AG09309 (cell line): ENCODE data around the gene CLTB.

Experiments used
- DNase-seq: peaks from one replicate; pipeline ENCODE4 v3.0.0-alpha.2; 2010; ENCODE audit warnings: low read depth
- H3K4me3 ChIP-seq: 2 replicates; pipeline ENCODE4 v1.5.1; 2011; ENCODE audit warnings: mild to moderate bottlenecking, low read depth, low read length, moderate library complexity; ENCODE audit not compliant: control insufficient read depth
- CTCF ChIP-seq: IDR thresholded peaks from 2 replicates; pipeline ENCODE4 v1.5.1; 2011; ENCODE audit warnings: mild to moderate bottlenecking, low read depth, low read length, inconsistent platforms; ENCODE audit not compliant: insufficient read depth, control insufficient read depth; ENCODE audit errors: missing control alignments

Gene CLTB

DNA sequence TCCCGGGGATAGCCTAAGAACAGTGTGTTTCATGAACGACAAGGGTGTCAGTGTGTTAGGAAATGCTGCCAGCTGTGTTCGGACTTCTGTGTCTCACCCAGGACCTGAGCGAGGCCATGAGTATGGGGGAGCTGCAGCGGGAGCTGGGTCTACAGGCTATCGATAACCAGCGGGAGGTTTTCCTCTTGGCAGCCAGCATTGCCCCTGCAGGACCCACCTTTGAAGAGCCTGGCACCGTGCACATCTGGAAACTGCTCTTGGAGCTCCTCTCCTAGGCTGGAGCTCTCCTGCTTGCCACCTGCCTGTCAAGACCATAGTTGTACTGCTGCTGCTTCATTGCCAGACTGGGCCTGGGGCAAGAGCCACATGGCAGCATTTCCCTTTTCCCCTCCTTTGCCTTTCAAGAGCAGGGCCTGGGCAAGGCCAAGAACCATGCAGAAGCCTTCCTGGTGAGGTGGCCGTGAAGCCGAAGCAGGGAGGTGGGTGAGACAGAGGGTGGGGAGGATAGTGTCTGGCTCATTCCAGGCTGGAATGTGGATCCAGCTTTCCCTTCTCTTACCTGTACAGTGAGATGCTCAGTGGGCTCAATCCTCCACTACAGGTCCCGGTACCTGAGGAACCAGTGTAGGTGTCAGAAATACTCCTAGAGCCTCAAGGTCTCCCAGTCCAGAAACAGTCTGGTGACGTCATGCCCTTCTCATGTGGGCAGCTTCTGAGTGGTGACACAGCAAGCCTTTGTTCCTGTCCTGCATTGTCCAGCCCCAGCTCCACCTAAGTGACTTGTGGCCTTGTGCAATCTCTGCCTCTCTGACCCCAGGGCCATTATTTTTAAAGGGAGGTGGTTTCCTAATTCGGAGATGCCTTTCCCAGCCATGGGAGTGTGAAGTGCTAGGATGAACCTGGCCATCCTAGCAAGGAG is 44.5 kb downstream of the CLTB start:
- no peak for TF ChIP-seq CTCF
- DNase-seq, result no peak

DNA sequence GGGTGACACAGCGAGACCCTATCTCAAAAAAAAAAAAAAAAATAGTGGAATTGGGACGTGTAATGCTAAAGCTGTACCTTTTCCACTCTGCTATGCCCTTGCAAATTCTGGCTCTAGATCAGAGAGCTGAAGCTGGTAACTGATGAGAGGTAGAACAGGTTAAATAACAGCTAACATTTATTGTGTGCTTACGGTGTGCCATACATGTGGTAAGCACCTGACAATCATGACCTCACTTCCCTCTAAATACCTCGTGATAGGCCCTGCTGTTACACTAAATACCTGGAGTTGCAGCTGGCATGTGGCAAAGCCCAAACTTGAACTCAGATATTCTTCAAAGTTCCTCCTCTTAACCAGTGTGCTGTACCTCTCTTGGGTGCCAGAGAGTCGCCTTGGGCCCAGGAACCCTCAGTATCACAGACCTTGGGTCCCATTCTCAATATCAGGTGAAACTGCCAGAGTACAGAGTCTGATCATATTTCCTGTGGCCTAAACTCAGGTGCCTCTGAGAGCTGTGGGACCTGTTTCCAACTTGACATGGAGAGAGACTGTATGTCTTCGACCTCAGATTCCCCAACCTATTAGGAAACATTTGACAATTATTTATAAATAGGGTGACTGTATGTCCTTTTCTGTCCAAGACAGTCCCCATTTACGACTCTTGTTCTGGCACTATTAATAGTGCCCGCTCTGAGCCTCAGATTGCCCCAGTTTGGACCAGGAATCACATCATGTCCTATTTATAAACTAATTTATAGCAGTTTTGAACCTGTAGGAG is 46.2 kb downstream of the CLTB start:
- H3K4me3 ChIP-seq, result no peak overlapping the region
- no peak for DNase-seq
- no peak for TF ChIP-seq CTCF

More for the DNA sequence above, 44.5 kb downstream of the CLTB start:
- no peak overlapping the region for H3K4me3 ChIP-seq

- no peak for TF ChIP-seq CTCF
- no peak for DNase-seq
- no peak overlapping the region for H3K4me3 ChIP-seq
Observed at GRCh38 chr5:176368726-176369125, 47.6 kb downstream of the CLTB start.

DNA sequence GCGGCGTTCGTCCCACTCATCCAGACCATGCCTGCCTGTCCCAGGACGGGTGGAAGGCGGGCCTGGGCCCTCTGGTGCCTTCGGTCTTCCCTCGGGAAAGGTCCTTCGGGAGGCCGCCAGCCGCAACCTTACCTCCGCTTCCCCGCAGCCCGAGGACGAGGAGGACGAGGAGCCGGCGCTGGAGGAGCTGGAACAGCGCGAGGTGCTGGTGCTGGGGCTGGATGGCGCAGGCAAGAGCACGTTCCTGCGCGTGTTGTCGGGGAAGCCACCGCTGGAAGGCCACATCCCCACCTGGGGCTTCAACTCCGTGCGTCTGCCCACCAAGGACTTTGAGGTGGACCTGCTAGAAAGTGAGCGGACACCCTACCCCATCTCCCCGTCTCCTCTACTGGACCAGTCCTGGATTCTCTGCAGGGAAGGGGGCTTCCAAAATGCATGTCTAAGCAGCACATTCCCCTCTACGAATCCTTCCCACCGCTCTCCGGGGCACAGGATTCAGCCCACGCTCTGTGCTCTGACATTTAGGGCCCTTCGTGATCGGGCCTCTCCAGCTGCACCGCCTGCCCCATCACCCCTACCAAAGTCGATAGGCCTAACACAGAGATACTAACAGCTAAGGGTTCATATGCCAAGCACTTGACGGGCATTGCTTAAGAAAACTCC is 50.0 kb downstream of the CLTB start:
- no peak for DNase-seq
- peak overlapping the region; percentile 71 for H3K4me3 ChIP-seq
- no peak for TF ChIP-seq CTCF

DNA sequence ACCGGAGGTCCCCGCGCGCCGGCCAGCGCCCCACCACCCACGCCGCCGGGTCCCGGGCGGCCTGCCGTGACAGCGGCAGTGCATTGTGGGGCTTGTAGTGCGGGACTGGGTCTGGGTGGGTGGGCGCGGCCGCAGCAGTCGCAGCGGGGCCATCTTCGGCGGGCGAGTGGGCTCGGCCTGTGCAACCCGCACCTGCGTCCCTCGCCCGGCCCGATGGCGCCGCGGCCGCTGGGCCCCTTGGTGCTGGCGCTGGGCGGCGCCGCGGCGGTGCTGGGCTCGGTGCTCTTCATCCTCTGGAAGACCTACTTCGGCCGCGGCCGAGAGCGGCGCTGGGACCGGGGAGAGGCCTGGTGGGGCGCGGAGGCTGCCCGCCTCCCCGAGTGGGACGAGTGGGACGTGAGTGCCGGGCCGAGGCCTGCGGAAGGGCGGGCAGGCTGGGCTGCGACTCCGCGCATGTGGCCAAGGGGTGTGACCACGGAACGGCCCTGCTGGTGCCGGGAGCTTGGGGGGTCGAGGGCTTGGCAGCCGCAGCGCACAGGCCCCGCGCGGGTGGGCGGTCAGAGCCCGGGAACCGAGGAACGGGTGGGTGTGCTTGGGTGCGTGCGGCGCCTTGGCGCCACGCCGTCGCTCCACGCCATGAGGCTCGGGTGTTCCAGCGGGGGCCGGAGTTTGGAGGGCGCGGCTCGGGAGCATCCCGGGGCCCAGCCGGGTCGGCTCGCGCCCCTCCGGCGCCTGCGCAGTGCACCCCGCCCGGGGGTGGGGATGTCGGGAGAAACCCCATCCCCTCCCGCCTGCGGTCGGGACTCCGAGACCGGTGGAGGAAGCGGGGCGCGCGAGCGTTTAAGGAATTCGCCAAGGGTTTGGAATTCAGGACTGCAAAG is 50.7 kb downstream of the CLTB start, which contains the start of gene ARL10:
Gene ARL10, plus strand, starts transcription at position 137 of the 881 bp plus-strand sequence. Its CDS starts 77 bp downstream, at position 214.
- peak; percentile 24 for DNase-seq
- peak within 1 kb of the TSS; percentile 71 for H3K4me3 ChIP-seq
- TF ChIP-seq CTCF, result no peak
